Ishikawa (cell line): Measurements from ENCODE around the gene GALNT9.

ENCODE experiments used
- CEBPB ChIP-seq: IDR thresholded peaks from 2 replicates; pipeline ENCODE4 v1.6.1; 2012
- EGR1 ChIP-seq: IDR thresholded peaks from 2 replicates; pipeline ENCODE4 v1.6.1; 2012
- EP300 ChIP-seq: IDR thresholded peaks from 2 replicates; pipeline ENCODE4 v1.6.1; 2012; ENCODE audit warnings: borderline replicate concordance
- NFIC ChIP-seq: IDR thresholded peaks from 2 replicates; pipeline ENCODE4 v1.6.1; 2012
- TAF1 ChIP-seq: IDR thresholded peaks from 2 replicates; pipeline ENCODE4 v1.6.1; 2012; ENCODE audit warnings: low read depth, mild to moderate bottlenecking
- TCF12 ChIP-seq: IDR thresholded peaks from 2 replicates; pipeline ENCODE4 v1.6.1; 2012; ENCODE audit warnings: low read depth
- YY1 ChIP-seq: IDR thresholded peaks from 2 replicates; pipeline ENCODE4 v1.6.1; 2012; ENCODE audit warnings: low read depth

- TF ChIP-seq CEBPB, result no peak
- no peak for TF ChIP-seq EGR1
- no peak for TF ChIP-seq TAF1
- TF ChIP-seq YY1, result no peak
- TF ChIP-seq EP300, result no peak
- TF ChIP-seq TCF12, result no peak
- TF ChIP-seq NFIC, result no peak
Observed at GRCh38 chr12:132284827-132285741, 44.3 kb downstream of the GALNT9 start.
